Testis (tissue), 2 donors: ENCODE results near the gene STAT4.

Experiments
- CTCF ChIP-seq, 3 experiments: fragments of 450-650 bp in 2 of 3; fragments of 200-600 bp in 1 of 3; sonication (generic) in 1 of 3; IDR thresholded peaks; one replicate each; pipeline ENCODE4 v1.5.1; 2016 to 2019; ENCODE audit warnings: antibody characterized with exemption in 3 of 3, mild to moderate bottlenecking in 2 of 3, moderate library complexity in 1 of 3
- POLR2A ChIP-seq: fragments of 450-650 bp; IDR thresholded peaks from one replicate; pipeline ENCODE4 v1.6.1; 2017; ENCODE audit warnings: antibody characterized with exemption, mild to moderate bottlenecking, moderate library complexity

- peak in 1 of 3 experiments; percentile 28 for TF ChIP-seq CTCF (IDR thresholded peaks at IDR 0.05)
- no peak for TF ChIP-seq POLR2A
Observed at GRCh38 chr2:190996338-190996946, 154.4 kb downstream of the STAT4 start.
